Astrocyte of the hippocampus (primary cell): ENCODE measurements around the gene CCRL2.
A peak's percentile ranks its signal among the peaks of the same experiment; 100 is the strongest.
"Not testable (repeated sequence)": the region's sequence is repeated elsewhere in the genome, so short reads cannot be mapped to it uniquely, and the experiment has no call there.

Experiments used
- DNase-seq: peaks from one replicate; pipeline ENCODE4 v3.0.0; 2011; ENCODE audit warnings: low read depth, low spot score

The CCRL2 gene

GRCh38 chr3:46378426-46378942, 28.6 kb upstream of the CCRL2 start:
- peak; percentile 63 for DNase-seq

- DNase-seq: no peak
Measured at GRCh38 chr3:46380471-46381221, 26.4 kb upstream of the CCRL2 start.

- DNase-seq: no peak
Measured at GRCh38 chr3:46381625-46382024, 25.4 kb upstream of the CCRL2 start.

- no peak for DNase-seq
Measured at GRCh38 chr3:46383211-46383950, 23.7 kb upstream of the CCRL2 start.

- DNase-seq: no peak
Measured at GRCh38 chr3:46383951-46384330, 23.1 kb upstream of the CCRL2 start.

- no peak for DNase-seq
Measured at GRCh38 chr3:46386205-46386604, 20.9 kb upstream of the CCRL2 start.

- DNase-seq: not testable (repeated sequence)
Measured at GRCh38 chr3:46388847-46389246, 18.2 kb upstream of the CCRL2 start.

- no peak for DNase-seq
Measured at GRCh38 chr3:46389306-46389705, 17.8 kb upstream of the CCRL2 start.

GRCh38 chr3:46391526-46391925, 15.5 kb upstream of the CCRL2 start:
- DNase-seq: not testable (repeated sequence)

- no peak for DNase-seq
Measured at GRCh38 chr3:46393011-46393410, 14.0 kb upstream of the CCRL2 start.

- no peak for DNase-seq
Measured at GRCh38 chr3:46393554-46394434, 13.3 kb upstream of the CCRL2 start.

- DNase-seq: no peak
Measured at GRCh38 chr3:46395210-46395661, 11.8 kb upstream of the CCRL2 start.

GRCh38 chr3:46395766-46396530, 11.1 kb upstream of the CCRL2 start:
- DNase-seq: no peak

- DNase-seq: no peak
Measured at GRCh38 chr3:46397111-46397510, 9.9 kb upstream of the CCRL2 start.

GRCh38 chr3:46398186-46398955, 8.7 kb upstream of the CCRL2 start:
- DNase-seq: no peak

GRCh38 chr3:46399098-46399497, 8.0 kb upstream of the CCRL2 start:
- no peak for DNase-seq

GRCh38 chr3:46399557-46399956, 7.5 kb upstream of the CCRL2 start:
- no peak for DNase-seq

GRCh38 chr3:46400000-46400734, 6.9 kb upstream of the CCRL2 start:
- DNase-seq: no peak

GRCh38 chr3:46400846-46401245, 6.2 kb upstream of the CCRL2 start:
- no peak for DNase-seq

- no peak for DNase-seq
Measured at GRCh38 chr3:46401579-46401978, 5.5 kb upstream of the CCRL2 start.
